ENCODE measurements around the gene HS3ST6.

DNA sequence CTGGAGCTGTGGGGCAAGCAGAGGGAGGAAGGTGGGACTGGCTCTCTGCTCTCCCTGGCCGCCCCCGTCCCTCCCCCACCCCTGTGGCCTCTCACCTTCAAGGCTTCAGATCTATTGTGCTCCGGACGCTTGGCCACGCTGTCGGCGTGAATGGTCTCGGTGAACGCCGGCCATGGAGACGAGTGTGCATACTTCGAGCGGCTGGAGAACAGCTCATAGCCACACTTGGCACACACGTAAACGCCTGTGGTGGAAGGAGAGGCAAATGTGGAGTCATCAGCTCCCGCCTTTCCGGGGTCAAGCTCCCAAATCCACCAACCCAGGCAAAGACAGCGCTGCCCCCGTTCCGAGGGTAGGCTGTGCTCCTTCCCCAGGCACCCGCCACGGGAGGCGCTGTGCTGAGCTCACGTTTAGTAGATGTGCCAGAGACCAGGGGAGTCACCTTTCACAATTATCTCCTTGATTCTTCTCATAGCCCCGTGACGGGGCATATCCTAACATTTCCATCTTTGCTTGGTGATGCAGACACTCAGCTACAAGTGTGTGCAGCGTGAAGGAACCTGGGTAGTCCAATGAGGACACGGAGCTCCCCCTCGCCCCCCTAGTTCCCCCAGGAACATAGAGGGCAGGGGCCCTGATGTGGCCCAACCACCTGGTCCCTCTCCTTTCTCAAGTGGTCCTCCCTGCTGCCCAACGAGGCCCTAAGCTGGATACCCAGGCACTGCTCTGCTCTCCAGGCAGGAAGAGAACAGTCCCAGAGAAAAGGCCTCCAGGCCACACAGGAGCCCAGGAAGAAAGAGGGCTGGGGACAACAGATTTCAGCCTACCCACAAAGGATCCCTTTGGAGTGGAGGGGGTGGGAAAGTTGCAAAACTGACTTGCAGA is 23.2 kb upstream of the HS3ST6 start:
- TF ChIP-seq POLR2AphosphoS5 (IDR thresholded peaks at IDR 0.05) (no peak), POLR2A (IDR thresholded peaks at IDR 0.05) (no peak)
- TF ChIP-seq, protein P1, sequence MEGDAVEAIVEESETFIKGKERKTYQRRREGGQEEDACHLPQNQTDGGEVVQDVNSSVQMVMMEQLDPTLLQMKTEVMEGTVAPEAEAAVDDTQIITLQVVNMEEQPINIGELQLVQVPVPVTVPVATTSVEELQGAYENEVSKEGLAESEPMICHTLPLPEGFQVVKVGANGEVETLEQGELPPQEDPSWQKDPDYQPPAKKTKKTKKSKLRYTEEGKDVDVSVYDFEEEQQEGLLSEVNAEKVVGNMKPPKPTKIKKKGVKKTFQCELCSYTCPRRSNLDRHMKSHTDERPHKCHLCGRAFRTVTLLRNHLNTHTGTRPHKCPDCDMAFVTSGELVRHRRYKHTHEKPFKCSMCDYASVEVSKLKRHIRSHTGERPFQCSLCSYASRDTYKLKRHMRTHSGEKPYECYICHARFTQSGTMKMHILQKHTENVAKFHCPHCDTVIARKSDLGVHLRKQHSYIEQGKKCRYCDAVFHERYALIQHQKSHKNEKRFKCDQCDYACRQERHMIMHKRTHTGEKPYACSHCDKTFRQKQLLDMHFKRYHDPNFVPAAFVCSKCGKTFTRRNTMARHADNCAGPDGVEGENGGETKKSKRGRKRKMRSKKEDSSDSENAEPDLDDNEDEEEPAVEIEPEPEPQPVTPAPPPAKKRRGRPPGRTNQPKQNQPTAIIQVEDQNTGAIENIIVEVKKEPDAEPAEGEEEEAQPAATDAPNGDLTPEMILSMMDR (IDR thresholded peaks at IDR 0.05), result no peak

Measured in transverse colon (tissue), 4 donors.